Stomach smooth muscle (tissue), 2 donors: ENCODE data around the gene SPATA20.

Experiments used
- H3K27ac ChIP-seq: one replicate; pipeline ENCODE4 v1.7.0; 2013; ENCODE audit warnings: mild to moderate bottlenecking, low read length, inconsistent platforms
- H3K27me3 ChIP-seq, 2 donors: one replicate each; pipeline ENCODE4 v1.7.0; 2013; ENCODE audit warnings: low read length in 2 of 2; ENCODE audit not compliant: insufficient read depth in 2 of 2, control insufficient read depth in 1 of 2
- H3K36me3 ChIP-seq, 2 donors: one replicate each; pipeline ENCODE4 v1.7.0; 2013; ENCODE audit warnings: low read length in 2 of 2; ENCODE audit not compliant: control insufficient read depth in 2 of 2, insufficient read depth in 2 of 2
- H3K4me1 ChIP-seq: one replicate; pipeline ENCODE4 v1.7.0; 2013; ENCODE audit warnings: low read length; ENCODE audit not compliant: control insufficient read depth, insufficient read depth
- H3K4me3 ChIP-seq, 2 donors: one replicate each; pipeline ENCODE4 v1.7.0; 2013; ENCODE audit warnings: low read length in 2 of 2
- H3K9ac ChIP-seq, 2 donors: one replicate each; pipeline ENCODE4 v1.7.0; 2013; ENCODE audit warnings: low read length in 2 of 2, mild to moderate bottlenecking in 1 of 2
- H3K9me3 ChIP-seq, 2 donors: one replicate each; pipeline ENCODE4 v1.7.0; 2013; ENCODE audit warnings: low read length in 2 of 2; ENCODE audit not compliant: control insufficient read depth in 2 of 2
- donor health status: healthy.
- donor health status: Pancreatic carcinoma.

The SPATA20 gene

GRCh38 chr17:50533720-50534148 lies 13.2 kb upstream of the SPATA20 start:
- no peak overlapping the region for H3K27ac ChIP-seq
- H3K9ac ChIP-seq, result no peak overlapping the region
- H3K4me1 ChIP-seq, result peaks cover 17% of the 10 kb centered on the region

DNA sequence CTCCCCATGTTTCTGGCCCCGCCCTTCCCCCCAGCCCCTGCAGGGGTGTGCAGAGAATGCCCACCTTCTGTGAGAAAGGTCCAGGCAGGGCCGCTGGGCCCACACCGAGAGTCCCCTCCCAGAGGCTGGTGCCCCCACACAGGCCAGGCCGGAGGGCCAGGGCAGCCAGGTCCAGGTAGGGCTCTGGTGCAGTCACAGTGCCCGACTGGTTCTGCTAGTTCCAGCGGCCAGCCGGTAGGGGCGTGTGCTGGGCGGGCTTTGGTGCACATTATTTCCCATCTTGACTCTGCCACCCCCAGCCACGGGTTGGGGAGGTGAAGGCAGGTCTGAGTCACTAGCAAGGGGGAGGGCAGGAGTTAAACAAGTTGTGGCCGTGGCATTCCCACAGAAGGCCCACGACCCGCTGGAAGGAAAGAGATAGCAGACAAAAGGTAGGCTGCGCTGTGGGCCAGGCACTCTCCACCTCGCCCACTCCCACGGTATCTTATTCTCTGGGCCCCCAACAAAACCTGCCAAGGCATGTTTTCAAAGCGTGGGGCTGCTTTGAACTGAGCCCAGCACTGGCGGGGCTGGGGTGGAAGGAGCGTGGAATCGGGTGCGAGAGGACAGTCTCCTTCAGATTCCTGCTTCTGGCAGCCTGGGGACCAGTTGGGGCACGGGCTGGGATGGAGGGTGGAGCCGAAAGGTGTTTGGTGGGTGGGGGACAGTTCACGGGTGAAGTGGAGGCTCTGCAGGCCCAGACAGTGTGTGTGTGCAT lies 12.6 kb upstream of the SPATA20 start:
- Histone ChIP-seq H3K9me3 (no peaks in the 10 kb centered on the region), H3K27me3 (peaks cover 31 to 48% of the 10 kb centered on the region in 2 donors), H3K4me1 (peaks cover 17% of the 10 kb centered on the region), H3K36me3 (no peaks in the 10 kb centered on the region), H3K4me3 (no peak overlapping the region), H3K9ac (no peak overlapping the region), H3K27ac (no peak overlapping the region)

More at GRCh38 chr17:50533720-50534148, 13.2 kb upstream of the SPATA20 start:
- Histone ChIP-seq H3K27me3 (peaks cover 33 to 48% of the 10 kb centered on the region in 2 donors), H3K9me3 (no peaks in the 10 kb centered on the region), H3K4me3 (peak overlapping the region in 1 of 2 donors; percentile 15), H3K36me3 (no peaks in the 10 kb centered on the region)

DNA sequence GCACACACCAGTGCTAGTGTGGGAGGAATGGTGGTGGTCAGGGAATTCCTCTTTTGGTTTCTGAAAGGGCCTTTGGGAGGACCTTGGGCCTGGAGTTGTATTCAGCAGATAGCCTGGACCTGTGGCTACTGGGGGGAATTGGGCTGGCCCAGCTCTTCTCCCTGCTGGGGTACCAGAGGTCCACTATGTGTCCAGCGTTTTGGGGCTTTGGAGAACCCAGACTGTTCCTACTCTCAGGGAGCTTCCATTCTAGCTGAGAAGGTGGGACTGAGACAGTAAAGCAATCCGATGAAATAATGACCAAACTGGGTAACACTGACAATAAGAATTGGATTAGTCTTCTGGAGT lies 12.0 kb upstream of the SPATA20 start:
- Histone ChIP-seq H3K4me1 (peaks cover 17% of the 10 kb centered on the region), H3K9me3 (no peaks in the 10 kb centered on the region), H3K27ac (no peak overlapping the region), H3K36me3 (no peaks in the 10 kb centered on the region), H3K4me3 (no peak overlapping the region), H3K27me3 (peaks cover 26 to 46% of the 10 kb centered on the region in 2 donors), H3K9ac (no peak overlapping the region)

GRCh38 chr17:50535407-50535806 lies 11.6 kb upstream of the SPATA20 start:
- Histone ChIP-seq H3K9ac (no peak overlapping the region), H3K27me3 (peaks cover 25 to 42% of the 10 kb centered on the region in 2 donors), H3K27ac (no peak overlapping the region), H3K4me3 (no peak overlapping the region), H3K4me1 (peaks cover 17% of the 10 kb centered on the region), H3K9me3 (no peaks in the 10 kb centered on the region), H3K36me3 (no peaks in the 10 kb centered on the region)

- no peak overlapping the region for H3K9ac ChIP-seq
- no peaks in the 10 kb centered on the region for H3K36me3 ChIP-seq
- H3K9me3 ChIP-seq, result no peaks in the 10 kb centered on the region
- H3K4me1 ChIP-seq, result peaks cover 25% of the 10 kb centered on the region
- no peak overlapping the region for H3K27ac ChIP-seq
- no peak overlapping the region for H3K4me3 ChIP-seq
- peaks cover 17 to 30% of the 10 kb centered on the region in 2 donors for H3K27me3 ChIP-seq
Measured at GRCh38 chr17:50536683-50537646, 10.0 kb upstream of the SPATA20 start.

DNA sequence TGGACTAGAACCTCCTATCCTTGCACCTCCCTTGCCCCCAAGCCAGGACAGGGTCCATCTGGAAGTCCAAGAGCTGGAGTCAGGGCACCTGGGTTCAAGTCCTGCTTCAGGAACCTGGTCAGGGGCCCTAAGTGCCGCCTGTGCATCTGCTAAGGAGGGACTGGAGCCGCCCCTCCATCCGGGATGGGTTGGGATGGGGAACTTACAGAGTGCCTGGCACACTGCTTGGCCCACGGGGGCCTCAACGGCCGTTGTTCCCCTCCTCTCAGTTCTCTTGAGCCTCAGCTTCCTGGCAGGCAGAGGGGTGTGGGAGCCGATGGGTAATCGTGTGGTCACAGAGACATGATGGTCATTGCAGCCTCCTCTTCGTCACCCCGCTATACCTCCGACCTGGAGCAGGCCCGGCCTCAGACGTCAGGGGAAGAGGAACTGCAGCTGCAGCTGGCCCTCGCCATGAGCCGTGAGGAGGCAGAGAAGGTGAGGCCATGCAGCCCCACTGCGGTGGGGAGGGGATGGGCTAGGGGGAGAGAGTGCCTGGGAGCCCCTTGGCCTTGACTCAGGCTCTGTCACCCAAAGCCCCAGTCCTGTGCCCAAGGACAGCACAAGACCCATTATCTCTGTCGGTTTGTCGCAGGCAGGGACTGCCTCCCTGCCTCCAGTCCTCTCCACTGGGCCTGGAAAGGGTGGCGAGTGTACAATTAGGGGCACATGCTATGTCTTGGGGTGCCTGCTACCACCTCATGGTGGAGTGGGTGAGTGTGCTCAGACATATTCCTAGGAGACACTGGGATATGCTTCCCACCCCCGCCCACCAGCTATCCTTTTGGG lies 9.0 kb upstream of the SPATA20 start:
- Histone ChIP-seq H3K36me3 (no peaks in the 10 kb centered on the region), H3K27ac (no peak overlapping the region), H3K4me1 (peaks cover 28% of the 10 kb centered on the region), H3K9me3 (no peaks in the 10 kb centered on the region), H3K9ac (no peak overlapping the region), H3K27me3 (peaks cover 9 to 20% of the 10 kb centered on the region in 2 donors), H3K4me3 (no peak overlapping the region)

DNA sequence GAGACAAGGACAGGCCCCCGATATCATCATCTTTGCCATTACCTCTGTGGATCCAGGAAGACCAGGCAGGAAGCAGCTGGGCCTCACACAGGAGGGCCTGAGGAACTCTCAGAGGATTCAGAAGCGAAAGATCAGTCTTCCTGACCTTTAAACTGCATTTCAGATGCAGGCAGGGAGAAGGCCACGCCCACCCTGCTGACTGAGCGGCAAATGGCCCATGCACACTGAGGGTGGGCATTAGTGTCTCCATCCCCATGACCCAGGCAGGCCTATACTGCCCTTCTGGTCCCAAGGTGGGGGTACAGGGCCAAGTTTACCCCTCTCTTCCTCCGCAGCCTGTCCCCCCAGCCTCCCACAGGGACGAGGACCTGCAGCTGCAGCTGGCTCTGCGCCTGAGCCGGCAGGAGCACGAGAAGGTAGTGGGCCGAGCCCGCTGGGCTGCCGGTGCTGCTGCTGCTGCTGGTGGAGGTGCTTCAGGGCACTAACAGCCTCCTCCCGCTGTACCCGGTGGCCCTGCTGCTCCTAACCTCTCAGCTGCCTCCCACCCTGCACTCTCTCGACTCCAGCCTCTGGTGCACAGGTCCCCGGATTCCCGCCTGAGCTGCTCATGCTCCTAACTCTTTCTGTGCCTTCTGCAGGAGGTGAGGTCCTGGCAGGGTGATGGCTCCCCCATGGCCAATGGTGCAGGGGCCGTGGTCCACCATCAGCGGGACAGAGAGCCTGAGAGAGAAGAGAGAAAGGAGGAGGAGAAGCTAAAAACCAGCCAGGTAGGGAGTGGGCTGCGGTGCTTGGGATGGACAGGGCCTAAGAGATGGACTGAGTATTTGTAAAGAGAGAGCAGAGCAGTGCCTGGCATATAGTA lies 8.2 kb upstream of the SPATA20 start:
- Histone ChIP-seq H3K27ac (no peak overlapping the region), H3K4me3 (no peak overlapping the region)

GRCh38 chr17:50539762-50540559 lies 7.0 kb upstream of the SPATA20 start:
- no peaks in the 10 kb centered on the region for H3K9me3 ChIP-seq
- no peak overlapping the region for H3K4me3 ChIP-seq
- H3K4me1 ChIP-seq, result peaks cover 18% of the 10 kb centered on the region
- H3K27ac ChIP-seq, result no peak overlapping the region
- H3K27me3 ChIP-seq, result peaks cover 2 to 3% of the 10 kb centered on the region in 2 donors
- no peak overlapping the region for H3K9ac ChIP-seq
- H3K36me3 ChIP-seq, result no peaks in the 10 kb centered on the region

More for the DNA sequence above, 8.2 kb upstream of the SPATA20 start:
- no peaks in the 10 kb centered on the region for H3K9me3 ChIP-seq
- no peaks in the 10 kb centered on the region for H3K36me3 ChIP-seq
- H3K9ac ChIP-seq, result no peak overlapping the region
- peaks cover 2 to 12% of the 10 kb centered on the region in 2 donors for H3K27me3 ChIP-seq
- peaks cover 24% of the 10 kb centered on the region for H3K4me1 ChIP-seq
